GM18907 (cell line): ENCODE measurements around the gene FLII.

Experiments
- ATAC-seq: cut with Tn5 transposase; IDR thresholded peaks from one replicate; pipeline ENCODE4 v1.9.1; 2021; ENCODE audit warnings: mild to moderate bottlenecking, moderate library complexity; ENCODE audit not compliant: unreplicated experiment

The FLII gene

GRCh38 chr17:18245038-18245776 is 13.3 kb downstream of the FLII start:
- ATAC-seq, result no peak

GRCh38 chr17:18241229-18241871 is 17.2 kb downstream of the FLII start:
- no peak for ATAC-seq

GRCh38 chr17:18240449-18240848 is 18.1 kb downstream of the FLII start:
- no peak for ATAC-seq

GRCh38 chr17:18238299-18238698 is 20.2 kb downstream of the FLII start:
- no peak for ATAC-seq

- ATAC-seq, result no peak
Measured at GRCh38 chr17:18237461-18237860, 21.1 kb downstream of the FLII start.

GRCh38 chr17:18236494-18236893 is 22.0 kb downstream of the FLII start:
- no peak for ATAC-seq

GRCh38 chr17:18235743-18236256 is 22.7 kb downstream of the FLII start:
- no peak for ATAC-seq

- ATAC-seq, result no peak
Measured at GRCh38 chr17:18234853-18235380, 23.6 kb downstream of the FLII start.

GRCh38 chr17:18233803-18234518 is 24.6 kb downstream of the FLII start:
- no peak for ATAC-seq

GRCh38 chr17:18231164-18231563 is 27.4 kb downstream of the FLII start:
- no peak for ATAC-seq

- ATAC-seq, result no peak
Measured at GRCh38 chr17:18230288-18231141, 28.0 kb downstream of the FLII start.

GRCh38 chr17:18229771-18230170 is 28.8 kb downstream of the FLII start:
- ATAC-seq, result no peak

GRCh38 chr17:18229254-18229653 is 29.3 kb downstream of the FLII start:
- ATAC-seq, result no peak

GRCh38 chr17:18228176-18228682 is 30.3 kb downstream of the FLII start:
- ATAC-seq, result no peak

GRCh38 chr17:18227635-18228034 is 30.9 kb downstream of the FLII start:
- ATAC-seq, result no peak

GRCh38 chr17:18226284-18226945 is 32.1 kb downstream of the FLII start:
- no peak for ATAC-seq

- ATAC-seq, result peak; percentile 13
Measured at GRCh38 chr17:18225642-18226283, 32.8 kb downstream of the FLII start.

- ATAC-seq, result peak; percentile 84
Measured at GRCh38 chr17:18225121-18225641, 33.4 kb downstream of the FLII start, which contains the start of gene LLGL1. Gene LLGL1, plus strand, starts transcription at chr17:18225635. Its CDS starts 48 bp downstream, at chr17:18225683.
